Adrenal gland (tissue), 12 donors: ENCODE data around the gene TMEM42. TPM values are rescaled to one million over a fixed set of nuclear protein-coding genes. Genes with fewer than 3 reads are reported as not detected.

Source experiments
- DNase-seq, 7 donors: peaks; one replicate each; pipeline ENCODE4 v3.0.0-alpha.2; 2019 to 2020
- H3K27ac ChIP-seq, 5 donors: fragments of 200-600 bp; sonication (generic) in 4 of 5; 1 replicate in 3 of 5; 2 replicates in 2 of 5; pipeline versions ENCODE4 v1.5.1 to v1.8.0; 2016 to 2020; ENCODE audit warnings: mild to moderate bottlenecking in 1 of 5
- H3K27me3 ChIP-seq: fragments of 200-600 bp; 2 replicates; pipeline ENCODE4 v1.8.0; 2021
- H3K36me3 ChIP-seq, 2 donors: fragments of 200-600 bp; replicated peaks in 1 of 2; 1 replicate in 1 of 2; 2 replicates in 1 of 2; pipeline versions ENCODE4 v1.5.1 to v1.8.0; 2018 to 2022
- H3K4me1 ChIP-seq, 2 donors: fragments of 200-600 bp; replicated peaks in 1 of 2; 1 replicate in 1 of 2; 2 replicates in 1 of 2; pipeline versions ENCODE4 v1.5.1 to v1.8.0; 2018 to 2021
- H3K4me3 ChIP-seq, 4 donors: fragments of 200-600 bp; sonication (generic) in 3 of 4; one replicate each; pipeline ENCODE4 v1.5.1; 2016 to 2018
- H3K9me3 ChIP-seq, 3 donors: fragments of 200-600 bp; sonication (generic) in 1 of 3; replicated peaks in 1 of 3; 1 replicate in 2 of 3; 2 replicates in 1 of 3; pipeline versions ENCODE4 v1.5.1 to v1.8.0; 2016 to 2021
- POLR2A ChIP-seq, 2 donors: fragments of 450-650 bp; IDR thresholded peaks; one replicate each; pipeline ENCODE4 v1.6.1; 2017; ENCODE audit warnings: antibody characterized with exemption in 2 of 2, mild to moderate bottlenecking in 2 of 2, moderate library complexity in 1 of 2
- WGBS, 4 donors: extraction: QIAGEN DNeasy Blood & Tissue Kit in 2 of 4; methylation state at CpG; one replicate each; pipeline versions ENCODE4 v1.1.5 to v1.1.7; 2013 to 2017; 5-methylcytosine and 5-hydroxymethylcytosine counted together
- intact Hi-C, 2 donors: fragments of 100-400 bp; cut with DNase I; formaldehyde crosslinking; loops; one replicate each; pipeline versions ENCODE4 v1.14.1 to v1.15.0; 2022 to 2023
- polyA plus RNA-seq, 3 donors: library from polyadenylated mRNA; stranded (reverse); fragments of 200-250 nt in 2 of 3; fragments of 350-450 nt in 1 of 3; fragmentation: Illumina TruSeq in 1 of 3; extraction: RNeasy Lipid Tissue Mini Kit (QIAGEN cat#74804) in 1 of 3; gene quantifications; one replicate each; pipeline ENCODE4 v1.2.3, GENCODE V29; 2013 to 2014
- total RNA-seq, 9 donors: library from RNA; depleted of rRNA in 4 of 9; stranded (reverse); fragments of >200 nt in 4 of 9; fragments of 120-200 nt in 1 of 9; fragmentation: NEBNext Ultra II Directional in 1 of 9; extraction: Animal tissue kit (Norgen Biotek cat#: 25700) in 1 of 9; gene quantifications; one replicate each; pipeline versions ENCODE4 v1.1.0 to v1.2.4, GENCODE V29; 2013 to 2023
- TF ChIP-seq, protein P1 (sequence below), 6 experiments: fragments of 450-650 bp in 4 of 6; fragments of 200-600 bp in 2 of 6; sonication (generic) in 1 of 6; IDR thresholded peaks; 1 replicate in 5 of 6; 2 replicates in 1 of 6; pipeline versions ENCODE4 v1.5.1 to v1.8.0; 2016 to 2021; ENCODE audit warnings: antibody characterized with exemption in 6 of 6, mild to moderate bottlenecking in 2 of 6, moderate library complexity in 1 of 6
- donor health status: healthy with polysubstance abuse.
- donor health status: Bipolar disorder and iron deficiency.
- donor health status: DM: yes; HTN: yes; CAD: no.
- donor health status: DM: no; HTN: no; CAD: no.
- donor health status: DM: no; HTN: no; CAD: no.
- donor health status: DM: yes; HTN: yes; CAD: no.

The TMEM42 gene
- total and polyA plus RNA-seq, 12 donors, result 7.5 to 41.7 (median 29.5) TPM

DNA sequence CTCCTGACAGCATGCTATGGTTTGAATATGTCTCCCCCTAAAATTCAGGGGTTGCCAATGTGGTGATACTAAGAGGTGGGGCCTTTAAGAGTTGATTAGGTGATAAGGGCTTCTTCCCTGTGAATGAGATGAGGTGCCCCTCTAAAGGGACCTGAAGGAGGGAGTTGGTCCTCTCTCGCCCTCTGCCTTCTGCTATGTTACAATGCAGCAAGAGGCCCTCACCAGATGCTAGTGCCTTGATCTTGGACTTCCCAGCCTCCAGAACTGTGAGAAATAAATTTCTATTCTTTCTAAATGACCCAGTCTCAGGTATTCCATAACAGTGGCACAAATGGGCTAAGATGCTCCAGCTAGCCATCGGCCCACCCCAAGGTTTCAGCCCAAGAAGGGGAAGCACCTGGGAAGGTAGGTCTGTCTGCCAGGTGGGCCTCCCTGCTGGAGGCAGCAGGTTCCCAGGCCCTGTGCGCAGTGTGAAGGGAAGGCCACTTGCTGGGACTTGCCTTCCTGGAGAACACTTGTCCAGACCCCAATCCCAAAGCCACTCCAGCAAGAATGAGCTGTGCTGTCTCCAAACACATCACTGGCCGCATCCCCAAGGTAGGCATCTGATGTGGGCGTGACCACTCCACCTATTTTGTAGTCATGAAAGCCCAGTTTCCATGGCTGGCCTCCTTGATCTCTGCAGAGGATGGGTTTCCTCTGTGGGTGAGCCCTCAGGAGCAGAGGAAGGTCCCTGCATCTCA, 21.7 kb downstream of the TMEM42 start:
- no peaks in the 10 kb centered on the region for H3K36me3 ChIP-seq
- peaks cover 6% of the 10 kb centered on the region for H3K27me3 ChIP-seq
- H3K4me1 ChIP-seq, result no peaks in the 10 kb centered on the region
- DNase-seq, result no peak
- H3K27ac ChIP-seq, result no peak overlapping the region
- intact Hi-C loops, result no loop called here
- H3K4me3 ChIP-seq, result no peak overlapping the region
- H3K9me3 ChIP-seq, result no peaks in the 10 kb centered on the region
- TF ChIP-seq, protein P1, sequence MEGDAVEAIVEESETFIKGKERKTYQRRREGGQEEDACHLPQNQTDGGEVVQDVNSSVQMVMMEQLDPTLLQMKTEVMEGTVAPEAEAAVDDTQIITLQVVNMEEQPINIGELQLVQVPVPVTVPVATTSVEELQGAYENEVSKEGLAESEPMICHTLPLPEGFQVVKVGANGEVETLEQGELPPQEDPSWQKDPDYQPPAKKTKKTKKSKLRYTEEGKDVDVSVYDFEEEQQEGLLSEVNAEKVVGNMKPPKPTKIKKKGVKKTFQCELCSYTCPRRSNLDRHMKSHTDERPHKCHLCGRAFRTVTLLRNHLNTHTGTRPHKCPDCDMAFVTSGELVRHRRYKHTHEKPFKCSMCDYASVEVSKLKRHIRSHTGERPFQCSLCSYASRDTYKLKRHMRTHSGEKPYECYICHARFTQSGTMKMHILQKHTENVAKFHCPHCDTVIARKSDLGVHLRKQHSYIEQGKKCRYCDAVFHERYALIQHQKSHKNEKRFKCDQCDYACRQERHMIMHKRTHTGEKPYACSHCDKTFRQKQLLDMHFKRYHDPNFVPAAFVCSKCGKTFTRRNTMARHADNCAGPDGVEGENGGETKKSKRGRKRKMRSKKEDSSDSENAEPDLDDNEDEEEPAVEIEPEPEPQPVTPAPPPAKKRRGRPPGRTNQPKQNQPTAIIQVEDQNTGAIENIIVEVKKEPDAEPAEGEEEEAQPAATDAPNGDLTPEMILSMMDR (IDR thresholded peaks at IDR 0.05), result no peak
- TF ChIP-seq POLR2A (IDR thresholded peaks at IDR 0.05), result no peak
- WGBS, 4 donors, result 89 to 97% (median 90%) methylated on average over 4 to 5 of the region's 5 CpGs

DNA sequence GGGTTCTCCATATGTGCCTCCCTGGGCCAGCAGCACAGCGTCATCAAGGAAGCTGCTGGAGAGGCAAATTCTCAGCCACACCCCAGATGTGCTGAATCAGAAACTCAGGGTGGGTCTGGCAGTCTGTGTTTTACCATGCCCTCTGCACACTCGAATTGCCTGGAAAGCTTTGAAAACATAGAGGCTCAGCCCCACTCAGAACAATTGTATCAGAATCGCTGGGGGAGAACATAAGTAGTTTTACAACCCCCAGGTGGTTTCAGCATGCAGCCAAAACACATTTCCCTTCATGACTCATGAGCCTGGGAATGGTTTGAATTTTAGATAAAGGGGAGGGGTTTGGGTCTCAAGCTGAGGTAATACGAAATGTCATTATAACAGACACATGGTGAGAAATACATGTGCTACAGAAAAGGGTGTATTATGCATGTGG, 22.3 kb downstream of the TMEM42 start:
- no peak overlapping the region for H3K4me3 ChIP-seq
- peaks cover 6% of the 10 kb centered on the region for H3K27me3 ChIP-seq
- no peak for DNase-seq
- H3K9me3 ChIP-seq, result no peaks in the 10 kb centered on the region
- no peak overlapping the region for H3K27ac ChIP-seq
- WGBS, 4 donors, result 53 to 66% (median 62%) methylated on average over 3 to 4 of the region's 4 CpGs
- no peaks in the 10 kb centered on the region for H3K4me1 ChIP-seq
- intact Hi-C loops, result no loop called here
- TF ChIP-seq, protein P1 (IDR thresholded peaks at IDR 0.05), result no peak
- no peak for TF ChIP-seq POLR2A (IDR thresholded peaks at IDR 0.05)
- no peaks in the 10 kb centered on the region for H3K36me3 ChIP-seq

DNA sequence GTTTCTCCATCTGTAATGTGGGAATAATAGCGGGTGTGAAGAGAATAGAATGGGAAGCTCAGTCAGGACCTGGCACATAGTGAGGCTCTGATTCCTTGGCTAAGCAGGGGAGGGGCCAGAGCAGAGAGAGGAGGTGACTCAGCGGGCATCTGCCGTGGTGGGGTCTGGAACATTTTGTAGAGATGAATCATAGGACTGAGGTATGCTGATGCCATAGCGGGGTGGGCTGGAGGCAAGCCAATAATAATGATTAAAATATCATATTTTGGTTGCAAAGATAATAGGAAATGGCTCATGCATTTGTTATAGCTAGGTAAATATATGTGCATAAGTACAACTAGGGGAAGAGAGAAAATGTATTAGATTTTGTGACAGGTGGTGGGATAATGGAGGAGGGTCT, 23.9 kb downstream of the TMEM42 start:
- peaks cover 6% of the 10 kb centered on the region for H3K27me3 ChIP-seq
- intact Hi-C loops, result no loop called here
- H3K9me3 ChIP-seq, result no peaks in the 10 kb centered on the region
- TF ChIP-seq POLR2A (IDR thresholded peaks at IDR 0.05), result no peak
- TF ChIP-seq, protein P1 (IDR thresholded peaks at IDR 0.05), result no peak
- peak; percentile 45 to 77 (median 69) for DNase-seq
- H3K36me3 ChIP-seq, result no peaks in the 10 kb centered on the region
- no peaks in the 10 kb centered on the region for H3K4me1 ChIP-seq
- no peak overlapping the region for H3K4me3 ChIP-seq
- no peak overlapping the region for H3K27ac ChIP-seq
- 35 to 44% (median 38%) methylated on average over 4 of the region's 4 CpGs for WGBS, 4 donors

DNA sequence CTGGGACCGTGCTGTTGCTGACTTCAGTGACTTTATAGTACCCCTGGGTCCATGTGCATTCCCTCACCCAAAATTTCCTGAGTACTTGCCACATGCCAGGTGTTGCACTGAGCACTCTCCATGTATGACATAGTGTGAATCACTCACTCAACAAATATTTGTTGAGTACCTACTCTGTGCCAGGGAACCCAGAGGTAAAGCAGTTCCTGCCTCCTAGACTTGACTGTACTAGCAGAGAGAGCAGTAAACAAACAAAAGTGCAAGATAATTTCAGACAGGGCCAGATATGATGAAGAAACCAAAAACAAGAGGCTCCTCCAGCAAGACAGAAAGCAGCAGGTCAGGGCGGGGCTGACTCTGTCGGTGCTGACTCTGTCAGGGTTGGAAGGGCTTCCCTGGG, 24.8 kb downstream of the TMEM42 start:
- H3K27ac ChIP-seq, result no peak overlapping the region
- no peaks in the 10 kb centered on the region for H3K4me1 ChIP-seq
- H3K36me3 ChIP-seq, result no peaks in the 10 kb centered on the region
- no peak for DNase-seq
- 66 to 73% (median 70%) methylated on average over 3 of the region's 3 CpGs for WGBS, 4 donors
- TF ChIP-seq, protein P1 (IDR thresholded peaks at IDR 0.05), result no peak
- TF ChIP-seq POLR2A (IDR thresholded peaks at IDR 0.05), result no peak
- H3K9me3 ChIP-seq, result no peaks in the 10 kb centered on the region
- peaks cover 6% of the 10 kb centered on the region for H3K27me3 ChIP-seq
- no peak overlapping the region for H3K4me3 ChIP-seq
- intact Hi-C loops, result no loop called here
